ENCODE results near the gene KLF17.
"Not testable (repeated sequence)": the region's sequence is repeated elsewhere in the genome, so short reads cannot be mapped to it uniquely, and the experiment has no call there.

Gene KLF17

DNA sequence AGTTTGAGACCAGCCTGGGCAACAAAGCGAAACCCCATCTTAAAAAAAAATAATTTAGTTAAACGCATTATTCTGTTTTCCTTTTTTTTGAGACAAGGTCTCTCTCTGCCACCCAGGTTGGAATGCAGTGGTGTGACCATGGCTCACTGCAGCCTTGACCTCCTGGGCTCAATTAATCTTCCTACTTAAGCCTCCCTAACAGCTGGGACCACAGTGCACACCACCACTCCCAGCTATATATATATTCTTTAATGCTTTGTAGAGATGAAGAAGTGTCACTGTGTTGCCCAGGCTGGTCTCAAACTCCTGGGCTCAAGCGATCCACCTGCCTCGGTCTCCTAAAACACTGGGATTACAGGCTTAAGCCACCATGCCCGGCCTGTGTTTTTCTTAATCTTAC is 7.7 kb upstream of the KLF17 start:
- H3K27ac ChIP-seq = no peak overlapping the region

DNA sequence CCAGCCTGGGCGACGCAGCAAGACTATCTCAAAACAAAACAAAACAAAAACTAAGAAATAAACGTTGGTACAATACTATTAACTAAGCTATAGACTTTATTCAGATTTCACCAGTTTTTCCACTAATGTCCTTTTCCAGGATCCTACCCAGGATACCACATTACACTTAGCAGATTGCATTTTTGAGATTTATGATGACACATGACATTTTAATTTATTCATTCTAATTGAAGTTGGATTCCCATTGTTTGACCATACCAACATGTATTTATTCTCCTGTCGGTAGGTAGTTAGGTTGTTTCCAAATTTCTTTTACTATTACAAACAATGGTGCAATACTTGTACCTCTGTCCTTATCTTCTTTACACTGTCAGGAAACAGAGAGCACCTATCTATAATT is 6.8 kb upstream of the KLF17 start:
- no peak overlapping the region for H3K27ac ChIP-seq
- no peaks in the 10 kb centered on the region for H3K4me1 ChIP-seq (ENCODE audit: control insufficient read depth in 1 of 2, insufficient read depth in 1 of 2, low read depth in 1 of 2, low read length in 1 of 2)
- no peaks in the 10 kb centered on the region for H3K9me3 ChIP-seq
- TF ChIP-seq, protein P1, sequence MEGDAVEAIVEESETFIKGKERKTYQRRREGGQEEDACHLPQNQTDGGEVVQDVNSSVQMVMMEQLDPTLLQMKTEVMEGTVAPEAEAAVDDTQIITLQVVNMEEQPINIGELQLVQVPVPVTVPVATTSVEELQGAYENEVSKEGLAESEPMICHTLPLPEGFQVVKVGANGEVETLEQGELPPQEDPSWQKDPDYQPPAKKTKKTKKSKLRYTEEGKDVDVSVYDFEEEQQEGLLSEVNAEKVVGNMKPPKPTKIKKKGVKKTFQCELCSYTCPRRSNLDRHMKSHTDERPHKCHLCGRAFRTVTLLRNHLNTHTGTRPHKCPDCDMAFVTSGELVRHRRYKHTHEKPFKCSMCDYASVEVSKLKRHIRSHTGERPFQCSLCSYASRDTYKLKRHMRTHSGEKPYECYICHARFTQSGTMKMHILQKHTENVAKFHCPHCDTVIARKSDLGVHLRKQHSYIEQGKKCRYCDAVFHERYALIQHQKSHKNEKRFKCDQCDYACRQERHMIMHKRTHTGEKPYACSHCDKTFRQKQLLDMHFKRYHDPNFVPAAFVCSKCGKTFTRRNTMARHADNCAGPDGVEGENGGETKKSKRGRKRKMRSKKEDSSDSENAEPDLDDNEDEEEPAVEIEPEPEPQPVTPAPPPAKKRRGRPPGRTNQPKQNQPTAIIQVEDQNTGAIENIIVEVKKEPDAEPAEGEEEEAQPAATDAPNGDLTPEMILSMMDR (IDR thresholded peaks at IDR 0.05) = no peak
- no peaks in the 10 kb centered on the region for H3K27me3 ChIP-seq
- no peaks in the 10 kb centered on the region for H3K36me3 ChIP-seq
- no peak overlapping the region for H3K4me3 ChIP-seq (ENCODE audit: low read depth in 1 of 2, low read length in 1 of 2)

More for the DNA sequence above, 7.7 kb upstream of the KLF17 start:
- Histone ChIP-seq H3K36me3 (no peaks in the 10 kb centered on the region), H3K27me3 (peaks cover 4% of the 10 kb centered on the region), H3K4me1 (ENCODE audit: control insufficient read depth in 1 of 2, insufficient read depth in 1 of 2, low read depth in 1 of 2, low read length in 1 of 2) (no peaks in the 10 kb centered on the region), H3K9me3 (no peaks in the 10 kb centered on the region), H3K4me3 (ENCODE audit: low read depth in 1 of 2, low read length in 1 of 2) (no peak overlapping the region)
- TF ChIP-seq, protein P1 (IDR thresholded peaks at IDR 0.05) = no peak

- Histone ChIP-seq H3K27me3 (no peaks in the 10 kb centered on the region), H3K27ac (no peak overlapping the region), H3K36me3 (no peaks in the 10 kb centered on the region), H3K4me1 (ENCODE audit: control insufficient read depth in 1 of 2, insufficient read depth in 1 of 2, low read depth in 1 of 2, low read length in 1 of 2) (no peaks in the 10 kb centered on the region), H3K9me3 (no peaks in the 10 kb centered on the region), H3K4me3 (ENCODE audit: low read depth in 1 of 2, low read length in 1 of 2) (no peak overlapping the region)
- TF ChIP-seq, protein P1 (IDR thresholded peaks at IDR 0.05) = no peak
Measured at GRCh38 chr1:44112486-44112885, 6.1 kb upstream of the KLF17 start.

DNA sequence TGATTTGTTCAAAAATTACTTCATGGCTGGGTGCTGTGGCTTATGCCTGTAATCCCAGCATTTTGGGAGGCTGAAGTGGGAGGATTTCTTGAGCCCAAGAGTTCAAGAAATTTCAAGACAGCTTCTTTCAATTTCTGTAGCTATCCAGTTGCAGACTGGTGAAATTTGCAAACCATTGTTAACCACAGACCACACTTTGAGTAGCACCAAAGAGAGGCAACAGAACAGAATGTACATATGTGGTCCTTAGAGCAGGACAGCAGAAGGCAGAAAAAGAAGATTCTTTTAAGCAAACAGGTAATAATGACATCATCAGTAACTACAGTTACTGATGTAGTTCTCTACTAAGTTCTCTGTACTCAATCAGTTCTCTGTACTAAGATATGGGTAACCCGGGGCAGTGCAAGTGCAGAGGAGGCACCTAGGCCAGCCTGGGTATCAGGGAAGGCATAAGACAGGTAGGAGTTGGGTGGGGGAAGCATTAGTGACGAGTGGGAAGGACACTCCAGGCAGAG is 5.5 kb upstream of the KLF17 start:
- Histone ChIP-seq H3K27ac (no peak overlapping the region), H3K27me3 (no peaks in the 10 kb centered on the region), H3K4me3 (ENCODE audit: low read depth in 1 of 2, low read length in 1 of 2) (no peak overlapping the region), H3K4me1 (ENCODE audit: control insufficient read depth in 1 of 2, insufficient read depth in 1 of 2, low read depth in 1 of 2, low read length in 1 of 2) (no peaks in the 10 kb centered on the region), H3K9me3 (no peaks in the 10 kb centered on the region), H3K36me3 (no peaks in the 10 kb centered on the region)
- TF ChIP-seq, protein P1 (IDR thresholded peaks at IDR 0.05) = no peak

DNA sequence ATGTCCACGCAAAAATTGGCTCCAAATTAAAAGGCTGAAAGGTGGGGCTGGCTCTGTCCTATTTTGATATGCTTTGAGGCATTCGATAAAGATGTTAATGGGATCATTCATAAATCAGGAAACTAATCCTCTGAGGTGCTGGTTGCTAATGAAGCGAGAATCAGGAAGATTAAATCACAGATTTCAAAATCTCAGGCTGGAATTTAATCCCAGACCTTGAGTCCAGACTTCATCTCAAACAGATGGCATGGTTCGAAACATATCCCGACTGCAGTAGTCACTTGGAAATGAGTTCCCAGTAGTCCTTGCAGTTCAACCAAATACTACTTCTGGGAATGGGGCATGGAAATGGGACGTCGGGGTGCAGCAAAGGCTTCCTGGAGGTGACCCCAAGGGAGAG is 4.5 kb upstream of the KLF17 start:
- no peak overlapping the region for H3K27ac ChIP-seq
- H3K4me1 ChIP-seq (ENCODE audit: control insufficient read depth in 1 of 2, insufficient read depth in 1 of 2, low read depth in 1 of 2, low read length in 1 of 2) = no peaks in the 10 kb centered on the region
- H3K9me3 ChIP-seq = no peaks in the 10 kb centered on the region
- no peaks in the 10 kb centered on the region for H3K36me3 ChIP-seq
- H3K27me3 ChIP-seq = no peaks in the 10 kb centered on the region
- H3K4me3 ChIP-seq (ENCODE audit: low read depth in 1 of 2, low read length in 1 of 2) = no peak overlapping the region
- TF ChIP-seq, protein P1 (IDR thresholded peaks at IDR 0.05) = no peak

DNA sequence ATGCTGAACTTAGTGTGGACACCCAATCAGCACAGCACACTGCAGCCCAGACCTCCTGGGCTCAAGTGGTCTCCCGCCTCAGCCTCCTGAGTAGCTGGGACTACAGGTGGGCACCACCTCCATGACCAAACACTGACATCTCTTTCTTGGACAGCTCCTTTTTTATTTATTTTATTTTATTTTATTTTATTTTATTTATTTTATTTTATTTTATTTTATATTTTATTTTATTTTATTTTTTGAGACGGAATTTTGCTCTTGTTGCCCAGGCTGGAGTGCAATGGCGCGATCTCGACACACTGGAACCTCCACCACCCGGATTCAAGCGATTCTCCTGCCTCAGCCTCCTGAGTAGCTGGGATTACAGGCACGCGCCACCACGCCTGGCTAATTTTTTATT is 1.3 kb upstream of the KLF17 start:
- H3K4me3 ChIP-seq (ENCODE audit: low read depth in 1 of 2, low read length in 1 of 2); H3K9me3 ChIP-seq; H3K27me3 ChIP-seq; H3K36me3 ChIP-seq; H3K4me1 ChIP-seq (ENCODE audit: control insufficient read depth in 1 of 2, insufficient read depth in 1 of 2, low read depth in 1 of 2, low read length in 1 of 2); H3K27ac ChIP-seq: not testable (repeated sequence)

All from neutrophil (primary cell).